GM12891 (cell line): ENCODE measurements around the gene EPS8.

Experiments used
- PAX5 ChIP-seq: IDR thresholded peaks from 2 replicates; pipeline ENCODE4 v1.6.1; 2011; ENCODE audit warnings: low read length, moderate library complexity, mild to moderate bottlenecking; ENCODE audit not compliant: insufficient read depth, severe bottlenecking
- POLR2A ChIP-seq: IDR thresholded peaks from 2 replicates; pipeline ENCODE4 v1.6.1; 2011; ENCODE audit warnings: low read depth, low read length, control low read depth
- POLR2AphosphoS5 ChIP-seq: IDR thresholded peaks from 2 replicates; pipeline ENCODE4 v1.6.1; 2011; ENCODE audit warnings: low read depth, low read length, control low read depth
- POU2F2 ChIP-seq: IDR thresholded peaks from 2 replicates; pipeline ENCODE4 v1.6.1; 2011; ENCODE audit warnings: low read depth, mild to moderate bottlenecking, control low read depth, low read length, moderate library complexity
- SPI1 ChIP-seq: IDR thresholded peaks from 2 replicates; pipeline ENCODE4 v1.6.1; 2011; ENCODE audit warnings: low read depth, low read length, control low read depth
- TAF1 ChIP-seq: IDR thresholded peaks from 2 replicates; pipeline ENCODE4 v1.6.1; 2011; ENCODE audit warnings: low read depth, low read length, control low read depth

DNA sequence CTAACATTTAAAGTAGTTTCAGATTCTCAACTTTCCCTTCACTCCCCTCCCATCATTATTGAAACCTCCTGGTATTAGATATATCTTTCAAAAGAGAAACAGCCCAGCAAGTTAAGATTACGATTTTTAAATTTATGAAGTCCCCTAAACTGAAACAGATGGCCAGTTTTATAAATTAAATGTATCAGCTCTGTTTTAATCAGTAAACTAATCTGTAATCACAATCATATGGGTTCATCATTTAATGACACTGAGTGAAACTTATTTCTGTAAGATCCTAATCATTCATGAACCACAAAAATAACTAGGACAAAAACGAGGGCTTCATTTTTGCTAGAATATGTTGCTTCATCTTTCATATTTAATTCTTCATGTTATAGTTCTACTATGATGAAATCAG, 137.8 kb downstream of the EPS8 start:
- TF ChIP-seq POLR2A (no peak), POLR2AphosphoS5 (no peak), TAF1 (no peak), PAX5 (no peak), SPI1 (no peak), POU2F2 (no peak)
